Neural crest cell (in vitro differentiated cells): ENCODE results near the gene MYH14. TPM values are rescaled to one million over a fixed set of nuclear protein-coding genes. Genes with fewer than 3 reads are reported as not detected.

Experiments used
- DNase-seq: peaks from one replicate; pipeline ENCODE4 v3.0.0; 2021; ENCODE audit warnings: low read depth, mixed read lengths, low spot score
- H3K27ac Mint-ChIP-seq: one replicate; pipeline ENCODE4 v1.8.0; 2021; ENCODE audit warnings: mild to moderate bottlenecking, mixed read lengths; ENCODE audit not compliant: unreplicated experiment
- H3K27me3 Mint-ChIP-seq: 2 replicates; pipeline ENCODE4 v1.8.0; 2021; ENCODE audit warnings: low read depth, mild to moderate bottlenecking, mixed read lengths
- H3K36me3 Mint-ChIP-seq: 2 replicates; pipeline ENCODE4 v1.8.0; 2021; ENCODE audit warnings: low read depth, mild to moderate bottlenecking, mixed read lengths
- H3K4me1 Mint-ChIP-seq: 2 replicates; pipeline ENCODE4 v1.8.0; 2021; ENCODE audit warnings: mixed read lengths
- H3K4me3 Mint-ChIP-seq: one replicate; pipeline ENCODE4 v1.8.0; 2021; ENCODE audit warnings: mild to moderate bottlenecking, mixed read lengths
- H3K9me3 Mint-ChIP-seq: 2 replicates; pipeline ENCODE4 v1.8.0; 2021; ENCODE audit warnings: mixed read lengths
- total RNA-seq: library from RNA; stranded (reverse); gene quantifications from 2 replicates; pipeline ENCODE4 v1.2.1, GENCODE V29; 2021
- TF ChIP-seq, protein P1 (sequence below): fragments of 200-600 bp; sonication (generic); conservative IDR thresholded peaks from 2 replicates; pipeline ENCODE4 v1.5.0; 2021; ENCODE audit warnings: antibody characterized with exemption, mild to moderate bottlenecking

Gene MYH14
- total RNA-seq, 1 donor from 2014 or later, result 4.7 TPM

- peaks cover 4% of the 10 kb centered on the region for H3K4me1 Mint-ChIP-seq
- H3K36me3 Mint-ChIP-seq, result no peaks in the 10 kb centered on the region
- no peaks in the 10 kb centered on the region for H3K27me3 Mint-ChIP-seq
- H3K27ac Mint-ChIP-seq, result no peak overlapping the region
- no peak overlapping the region for H3K4me3 Mint-ChIP-seq
- TF ChIP-seq, protein P1, sequence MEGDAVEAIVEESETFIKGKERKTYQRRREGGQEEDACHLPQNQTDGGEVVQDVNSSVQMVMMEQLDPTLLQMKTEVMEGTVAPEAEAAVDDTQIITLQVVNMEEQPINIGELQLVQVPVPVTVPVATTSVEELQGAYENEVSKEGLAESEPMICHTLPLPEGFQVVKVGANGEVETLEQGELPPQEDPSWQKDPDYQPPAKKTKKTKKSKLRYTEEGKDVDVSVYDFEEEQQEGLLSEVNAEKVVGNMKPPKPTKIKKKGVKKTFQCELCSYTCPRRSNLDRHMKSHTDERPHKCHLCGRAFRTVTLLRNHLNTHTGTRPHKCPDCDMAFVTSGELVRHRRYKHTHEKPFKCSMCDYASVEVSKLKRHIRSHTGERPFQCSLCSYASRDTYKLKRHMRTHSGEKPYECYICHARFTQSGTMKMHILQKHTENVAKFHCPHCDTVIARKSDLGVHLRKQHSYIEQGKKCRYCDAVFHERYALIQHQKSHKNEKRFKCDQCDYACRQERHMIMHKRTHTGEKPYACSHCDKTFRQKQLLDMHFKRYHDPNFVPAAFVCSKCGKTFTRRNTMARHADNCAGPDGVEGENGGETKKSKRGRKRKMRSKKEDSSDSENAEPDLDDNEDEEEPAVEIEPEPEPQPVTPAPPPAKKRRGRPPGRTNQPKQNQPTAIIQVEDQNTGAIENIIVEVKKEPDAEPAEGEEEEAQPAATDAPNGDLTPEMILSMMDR, result no peak
- H3K9me3 Mint-ChIP-seq, result no peaks in the 10 kb centered on the region
- no peak for DNase-seq
Measured at GRCh38 chr19:50239921-50240590, 36.6 kb downstream of the MYH14 start.

DNA sequence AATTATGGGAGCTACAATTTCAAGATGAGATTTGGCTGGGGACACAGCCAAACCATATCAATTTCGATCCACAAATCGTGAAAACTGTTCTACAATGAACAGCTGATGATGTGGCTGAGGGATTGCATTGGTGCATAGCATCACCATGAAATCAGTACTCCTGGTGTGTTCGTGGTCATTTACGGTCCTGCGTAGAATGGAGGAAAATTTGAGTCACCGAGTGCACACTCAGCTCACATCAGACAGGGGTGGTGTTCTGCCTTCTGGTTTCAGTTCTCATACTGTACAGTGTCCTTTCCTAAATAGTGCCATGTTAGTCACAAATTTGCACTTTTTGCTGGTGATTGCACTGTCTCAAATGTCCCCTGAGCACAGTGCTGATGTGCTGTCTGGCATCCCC is 39.2 kb downstream of the MYH14 start:
- H3K4me1 Mint-ChIP-seq, result peaks cover 4% of the 10 kb centered on the region
- no peaks in the 10 kb centered on the region for H3K27me3 Mint-ChIP-seq
- H3K9me3 Mint-ChIP-seq, result no peaks in the 10 kb centered on the region
- TF ChIP-seq, protein P1, result no peak
- H3K27ac Mint-ChIP-seq, result no peak overlapping the region
- no peaks in the 10 kb centered on the region for H3K36me3 Mint-ChIP-seq
- H3K4me3 Mint-ChIP-seq, result no peak overlapping the region
- DNase-seq, result no peak

DNA sequence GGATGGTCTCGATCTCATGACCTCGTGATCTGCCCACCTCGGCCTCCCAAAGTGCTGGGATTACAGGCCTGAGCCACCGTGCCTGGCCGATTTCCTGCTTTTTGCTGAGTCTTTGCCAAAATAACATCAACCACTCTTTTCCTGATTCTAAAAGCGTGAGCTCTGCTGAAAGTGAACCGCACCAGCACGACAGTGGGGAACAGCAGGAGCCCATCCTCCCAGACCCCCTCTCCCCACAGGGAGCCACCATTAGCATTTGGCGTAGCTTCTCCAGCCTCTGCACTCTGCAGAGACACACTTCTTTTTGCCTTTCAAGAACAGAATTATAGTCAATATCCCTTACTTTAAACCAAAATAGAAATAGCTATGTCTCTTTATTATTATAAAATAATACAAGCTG is 41.3 kb downstream of the MYH14 start:
- TF ChIP-seq, protein P1, result no peak
- no peaks in the 10 kb centered on the region for H3K36me3 Mint-ChIP-seq
- H3K27ac Mint-ChIP-seq, result no peak overlapping the region
- H3K4me1 Mint-ChIP-seq, result peaks cover 4% of the 10 kb centered on the region
- H3K4me3 Mint-ChIP-seq, result no peak overlapping the region
- H3K27me3 Mint-ChIP-seq, result no peaks in the 10 kb centered on the region
- H3K9me3 Mint-ChIP-seq, result no peaks in the 10 kb centered on the region
- DNase-seq, result no peak

DNA sequence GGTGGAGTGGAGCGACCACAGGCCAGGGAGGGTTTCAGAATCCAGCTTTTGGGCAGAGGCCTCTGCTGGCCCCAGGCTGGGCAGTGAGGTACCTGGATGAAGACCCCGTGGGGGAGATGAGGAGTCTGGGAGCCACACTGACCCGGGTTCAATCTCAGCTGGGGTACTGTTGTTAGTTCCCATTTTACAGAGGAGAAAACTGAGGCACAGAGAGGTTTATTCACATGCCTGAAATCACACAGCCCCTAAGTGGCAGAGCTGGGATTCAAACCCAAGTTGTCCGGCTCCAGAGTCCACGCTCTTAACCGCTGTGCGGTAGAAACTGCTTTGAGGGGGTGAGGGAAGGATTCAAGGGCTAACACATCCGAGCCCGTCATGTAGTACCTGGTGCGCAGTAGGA is 45.0 kb downstream of the MYH14 start:
- Mint-ChIP-seq H3K36me3 (peaks cover 12% of the 10 kb centered on the region), H3K4me3 (no peak overlapping the region), H3K4me1 (no peaks in the 10 kb centered on the region), H3K27ac (no peak overlapping the region), H3K9me3 (peaks cover 2% of the 10 kb centered on the region), H3K27me3 (no peaks in the 10 kb centered on the region)
- no peak for DNase-seq
- TF ChIP-seq, protein P1, result no peak

DNA sequence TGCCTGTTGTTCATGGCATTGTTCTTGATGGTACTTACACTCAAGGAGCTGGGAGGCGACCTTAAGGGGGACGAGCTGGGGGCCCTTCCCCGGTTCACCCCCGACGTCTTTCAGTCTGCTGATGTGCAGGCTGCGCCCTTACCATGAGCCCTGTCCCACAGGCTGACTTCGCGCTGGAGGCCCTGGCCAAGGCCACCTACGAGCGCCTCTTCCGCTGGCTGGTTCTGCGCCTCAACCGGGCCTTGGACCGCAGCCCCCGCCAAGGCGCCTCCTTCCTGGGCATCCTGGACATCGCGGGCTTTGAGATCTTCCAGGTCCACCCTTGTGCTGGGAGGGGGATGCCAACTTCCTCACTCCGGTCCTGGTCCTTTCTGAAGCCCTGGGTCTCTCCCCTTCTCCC is 45.4 kb downstream of the MYH14 start:
- no peaks in the 10 kb centered on the region for H3K4me1 Mint-ChIP-seq
- H3K4me3 Mint-ChIP-seq, result no peak overlapping the region
- H3K9me3 Mint-ChIP-seq, result peaks cover 2% of the 10 kb centered on the region
- no peak overlapping the region for H3K27ac Mint-ChIP-seq
- TF ChIP-seq, protein P1, result no peak
- peaks cover 13% of the 10 kb centered on the region for H3K36me3 Mint-ChIP-seq
- DNase-seq, result no peak
- no peaks in the 10 kb centered on the region for H3K27me3 Mint-ChIP-seq
